Measurements from ENCODE around the gene DEFB125.

The DEFB125 gene

DNA sequence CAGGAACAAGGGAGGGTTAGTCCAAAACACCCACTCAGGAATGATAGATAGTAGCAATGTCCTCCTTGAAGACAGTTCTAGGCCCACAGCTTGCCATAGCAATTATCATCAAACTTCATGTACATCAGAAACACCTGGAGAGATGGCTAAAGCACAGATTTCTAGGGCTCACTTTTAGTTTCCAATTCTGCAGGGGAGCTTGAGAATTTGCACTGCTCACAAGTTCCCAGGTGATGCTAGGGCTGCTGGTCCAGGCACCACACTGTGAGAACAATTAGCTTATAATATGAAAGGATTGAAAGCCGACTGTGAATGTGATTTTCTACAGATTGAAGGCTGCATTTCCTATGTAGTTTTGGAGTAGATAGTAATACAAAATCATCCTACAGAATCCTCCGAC lies 58.4 kb downstream of the DEFB125 start:
- TF ChIP-seq, protein P1, sequence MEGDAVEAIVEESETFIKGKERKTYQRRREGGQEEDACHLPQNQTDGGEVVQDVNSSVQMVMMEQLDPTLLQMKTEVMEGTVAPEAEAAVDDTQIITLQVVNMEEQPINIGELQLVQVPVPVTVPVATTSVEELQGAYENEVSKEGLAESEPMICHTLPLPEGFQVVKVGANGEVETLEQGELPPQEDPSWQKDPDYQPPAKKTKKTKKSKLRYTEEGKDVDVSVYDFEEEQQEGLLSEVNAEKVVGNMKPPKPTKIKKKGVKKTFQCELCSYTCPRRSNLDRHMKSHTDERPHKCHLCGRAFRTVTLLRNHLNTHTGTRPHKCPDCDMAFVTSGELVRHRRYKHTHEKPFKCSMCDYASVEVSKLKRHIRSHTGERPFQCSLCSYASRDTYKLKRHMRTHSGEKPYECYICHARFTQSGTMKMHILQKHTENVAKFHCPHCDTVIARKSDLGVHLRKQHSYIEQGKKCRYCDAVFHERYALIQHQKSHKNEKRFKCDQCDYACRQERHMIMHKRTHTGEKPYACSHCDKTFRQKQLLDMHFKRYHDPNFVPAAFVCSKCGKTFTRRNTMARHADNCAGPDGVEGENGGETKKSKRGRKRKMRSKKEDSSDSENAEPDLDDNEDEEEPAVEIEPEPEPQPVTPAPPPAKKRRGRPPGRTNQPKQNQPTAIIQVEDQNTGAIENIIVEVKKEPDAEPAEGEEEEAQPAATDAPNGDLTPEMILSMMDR (IDR thresholded peaks at IDR 0.05; ENCODE audit: extremely low read depth, missing control alignments): no peak
- no peak for DNase-seq (ENCODE audit: low spot score)

Data from GM20000 (cell line).